GM12878 (cell line): ENCODE measurements around the gene KASH5. TPM values are rescaled to one million over a fixed set of nuclear protein-coding genes. Genes with fewer than 3 reads are reported as not detected.

ENCODE experiments used
- BCL11A ChIP-seq: IDR thresholded peaks from 2 replicates; pipeline ENCODE4 v1.6.1; 2011; ENCODE audit warnings: low read depth, low read length
- CREB1 ChIP-seq: IDR thresholded peaks from 2 replicates; pipeline ENCODE4 v1.6.1; 2012; ENCODE audit warnings: low read depth, mild to moderate bottlenecking, inconsistent platforms
- CREM ChIP-seq: IDR thresholded peaks from 2 replicates; pipeline ENCODE4 v1.6.1; 2014; ENCODE audit warnings: antibody characterized with exemption, low read depth
- ETV6 ChIP-seq, 2 experiments: fragments of 450-650 bp in 1 of 2; IDR thresholded peaks in 1 of 2; conservative IDR thresholded peaks in 1 of 2; 2 replicates each; pipeline ENCODE4 v1.6.1; 2014; ENCODE audit warnings: antibody characterized with exemption in 1 of 2, borderline replicate concordance in 1 of 2, low read depth in 1 of 2, mild to moderate bottlenecking in 1 of 2, moderate library complexity in 1 of 2
- IKZF1 ChIP-seq: fragments of 450-650 bp; conservative IDR thresholded peaks from 2 replicates; pipeline ENCODE4 v1.6.1; 2017; ENCODE audit warnings: antibody characterized with exemption, mild to moderate bottlenecking
- MEF2A ChIP-seq: IDR thresholded peaks from 2 replicates; pipeline ENCODE4 v1.6.1; 2011; ENCODE audit warnings: low read depth, mild to moderate bottlenecking, low read length, moderate library complexity; ENCODE audit not compliant: insufficient read depth
- PAX5 ChIP-seq: IDR thresholded peaks from 2 replicates; pipeline ENCODE4 v1.6.1; 2011; ENCODE audit warnings: low read depth, low read length, borderline replicate concordance
- RB1 ChIP-seq: fragments of 450-650 bp; formaldehyde crosslinking; IDR thresholded peaks from 2 replicates; pipeline ENCODE4 v1.6.1; 2017; ENCODE audit warnings: mild to moderate bottlenecking, borderline replicate concordance
- TBL1XR1 ChIP-seq: IDR thresholded peaks from 2 replicates; pipeline ENCODE4 v1.6.1; 2012; ENCODE audit warnings: low read depth, low read length, improper control_type of control experiment
- polyA plus RNA-seq, 11 experiments: library from polyadenylated mRNA; depleted of rRNA in 4 of 11; unstranded in 6 of 11; stranded (reverse) in 5 of 11; fragments of >200 nt; fragmentation: Nextera tagmentation in 4 of 11; fragmentation: Illumina TruSeq in 1 of 11; extraction: Ambion mirVana in 4 of 11; extraction: Trizol in 1 of 11; gene quantifications; 1 replicate in 1 of 11; 2 replicates in 10 of 11; pipeline versions ENCODE4 v1.2.1 to v1.2.3, GENCODE V29; 2011 to 2016; ENCODE audit warnings: inconsistent platforms in 2 of 11, missing spikeins in 2 of 11, low read depth in 1 of 11
- total RNA-seq, 4 experiments: library from RNA; depleted of rRNA in 3 of 4; stranded (reverse); fragments of >200 nt in 3 of 4; fragmentation: Illumina TruSeq in 1 of 4; extraction: Trizol in 1 of 4; gene quantifications; 2 replicates each; pipeline versions ENCODE4 v1.2.1 to v1.2.3, GENCODE V29; 2013 to 2021
- TF ChIP-seq, protein P1 (sequence below): fragments of 450-650 bp; IDR thresholded peaks from 2 replicates; pipeline ENCODE4 v1.6.1; 2016; ENCODE audit warnings: mild to moderate bottlenecking
- TF ChIP-seq, protein P2 (sequence below): fragments of 450-650 bp; formaldehyde crosslinking; IDR thresholded peaks from 2 replicates; pipeline ENCODE4 v1.5.0; 2022; ENCODE audit warnings: mild to moderate bottlenecking, missing genetic modification characterization
- TF ChIP-seq, protein P3 (sequence below): fragments of 450-650 bp; IDR thresholded peaks from 2 replicates; pipeline ENCODE4 v1.6.1; 2017; ENCODE audit warnings: borderline replicate concordance
- TF ChIP-seq, protein P4 (sequence below): IDR thresholded peaks from 2 replicates; pipeline ENCODE4 v1.6.1; 2011; ENCODE audit warnings: borderline replicate concordance, low read depth, mild to moderate bottlenecking, moderate library complexity, mixed read lengths, low read length; ENCODE audit not compliant: insufficient read depth; ENCODE audit errors: extremely low read length
- TF ChIP-seq, protein P5 (sequence below): fragments of 450-650 bp; IDR thresholded peaks from 2 replicates; pipeline ENCODE4 v1.6.1; 2017; ENCODE audit warnings: low read depth, mild to moderate bottlenecking, moderate library complexity
- TF ChIP-seq, protein P6 (sequence below): fragments of 450-650 bp; IDR thresholded peaks from 2 replicates; pipeline ENCODE4 v1.6.1; 2017; ENCODE audit warnings: mild to moderate bottlenecking, moderate library complexity

Gene KASH5
- total and polyA plus RNA-seq, 10 of the 15 experiments (the other 5 are each of a cell fraction or from before 2014, with no cell fraction given), result 0.03 to 0.06 (median 0.05) TPM; not detected in 7

DNA sequence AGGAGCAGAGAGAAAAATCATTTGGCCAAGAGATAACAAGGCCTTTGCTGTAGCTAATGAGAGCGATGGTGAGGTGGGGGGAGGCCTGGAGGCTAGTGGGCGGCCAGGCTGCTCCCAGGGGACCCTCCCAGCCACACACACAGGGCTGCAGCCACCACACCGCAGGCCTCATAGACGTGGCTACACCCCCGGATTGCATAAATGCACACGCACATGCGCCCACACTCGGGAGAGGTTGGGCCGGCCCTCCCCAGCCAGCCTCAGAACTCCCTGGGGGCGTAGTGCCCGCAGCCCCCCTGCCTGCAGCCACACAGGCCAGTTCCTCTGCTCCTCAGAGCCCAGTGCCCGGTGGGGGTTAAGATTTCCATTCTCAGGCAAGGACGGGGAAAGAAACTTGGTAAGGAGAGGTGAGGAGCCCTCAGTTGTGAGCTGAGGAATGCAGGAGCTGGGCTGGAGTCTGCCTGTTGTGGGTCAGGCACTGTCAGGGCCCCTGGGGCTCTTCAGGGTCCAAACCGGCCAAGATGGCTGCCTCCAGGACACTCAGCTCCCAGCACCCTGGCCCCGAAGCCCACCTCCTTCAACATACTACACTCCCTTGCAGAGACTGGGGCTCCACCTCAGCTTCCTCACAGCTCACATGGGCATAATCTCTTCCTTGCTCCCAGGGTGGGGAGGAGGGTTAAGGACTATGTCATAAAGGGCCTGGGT is 27.2 kb downstream of the KASH5 start (continued):
- TF ChIP-seq MEF2A (peak; percentile 69; the same call in 1 of the 2 replicates), RB1 (peak; percentile 93; the same call in 1 of the 2 replicates), PAX5 (peak; percentile 98), TBL1XR1 (peak; percentile 74), ETV6 (conservative IDR thresholded peaks at IDR 0.05 in 1 of 2, IDR thresholded peaks at IDR 0.05 in 1 of 2; ENCODE audit: borderline replicate concordance in 1 of 2, low read depth in 1 of 2) (no peak), CREM (peak; percentile 92), CREB1 (peak; percentile 81), BCL11A (peak; percentile 97), IKZF1 (peak; percentile 96)
- TF ChIP-seq, protein P1, sequence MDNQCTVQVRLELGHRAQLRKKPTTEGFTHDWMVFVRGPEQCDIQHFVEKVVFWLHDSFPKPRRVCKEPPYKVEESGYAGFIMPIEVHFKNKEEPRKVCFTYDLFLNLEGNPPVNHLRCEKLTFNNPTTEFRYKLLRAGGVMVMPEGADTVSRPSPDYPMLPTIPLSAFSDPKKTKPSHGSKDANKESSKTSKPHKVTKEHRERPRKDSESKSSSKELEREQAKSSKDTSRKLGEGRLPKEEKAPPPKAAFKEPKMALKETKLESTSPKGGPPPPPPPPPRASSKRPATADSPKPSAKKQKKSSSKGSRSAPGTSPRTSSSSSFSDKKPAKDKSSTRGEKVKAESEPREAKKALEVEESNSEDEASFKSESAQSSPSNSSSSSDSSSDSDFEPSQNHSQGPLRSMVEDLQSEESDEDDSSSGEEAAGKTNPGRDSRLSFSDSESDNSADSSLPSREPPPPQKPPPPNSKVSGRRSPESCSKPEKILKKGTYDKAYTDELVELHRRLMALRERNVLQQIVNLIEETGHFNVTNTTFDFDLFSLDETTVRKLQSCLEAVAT, result peak; percentile 87
- TF ChIP-seq, protein P2, sequence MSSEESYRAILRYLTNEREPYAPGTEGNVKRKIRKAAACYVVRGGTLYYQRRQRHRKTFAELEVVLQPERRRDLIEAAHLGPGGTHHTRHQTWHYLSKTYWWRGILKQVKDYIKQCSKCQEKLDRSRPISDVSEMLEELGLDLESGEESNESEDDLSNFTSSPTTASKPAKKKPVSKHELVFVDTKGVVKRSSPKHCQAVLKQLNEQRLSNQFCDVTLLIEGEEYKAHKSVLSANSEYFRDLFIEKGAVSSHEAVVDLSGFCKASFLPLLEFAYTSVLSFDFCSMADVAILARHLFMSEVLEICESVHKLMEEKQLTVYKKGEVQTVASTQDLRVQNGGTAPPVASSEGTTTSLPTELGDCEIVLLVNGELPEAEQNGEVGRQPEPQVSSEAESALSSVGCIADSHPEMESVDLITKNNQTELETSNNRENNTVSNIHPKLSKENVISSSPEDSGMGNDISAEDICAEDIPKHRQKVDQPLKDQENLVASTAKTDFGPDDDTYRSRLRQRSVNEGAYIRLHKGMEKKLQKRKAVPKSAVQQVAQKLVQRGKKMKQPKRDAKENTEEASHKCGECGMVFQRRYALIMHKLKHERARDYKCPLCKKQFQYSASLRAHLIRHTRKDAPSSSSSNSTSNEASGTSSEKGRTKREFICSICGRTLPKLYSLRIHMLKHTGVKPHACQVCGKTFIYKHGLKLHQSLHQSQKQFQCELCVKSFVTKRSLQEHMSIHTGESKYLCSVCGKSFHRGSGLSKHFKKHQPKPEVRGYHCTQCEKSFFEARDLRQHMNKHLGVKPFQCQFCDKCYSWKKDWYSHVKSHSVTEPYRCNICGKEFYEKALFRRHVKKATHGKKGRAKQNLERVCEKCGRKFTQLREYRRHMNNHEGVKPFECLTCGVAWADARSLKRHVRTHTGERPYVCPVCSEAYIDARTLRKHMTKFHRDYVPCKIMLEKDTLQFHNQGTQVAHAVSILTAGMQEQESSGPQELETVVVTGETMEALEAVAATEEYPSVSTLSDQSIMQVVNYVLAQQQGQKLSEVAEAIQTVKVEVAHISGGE (CRISPR knock-in tag), result no peak
- TF ChIP-seq, protein P3, sequence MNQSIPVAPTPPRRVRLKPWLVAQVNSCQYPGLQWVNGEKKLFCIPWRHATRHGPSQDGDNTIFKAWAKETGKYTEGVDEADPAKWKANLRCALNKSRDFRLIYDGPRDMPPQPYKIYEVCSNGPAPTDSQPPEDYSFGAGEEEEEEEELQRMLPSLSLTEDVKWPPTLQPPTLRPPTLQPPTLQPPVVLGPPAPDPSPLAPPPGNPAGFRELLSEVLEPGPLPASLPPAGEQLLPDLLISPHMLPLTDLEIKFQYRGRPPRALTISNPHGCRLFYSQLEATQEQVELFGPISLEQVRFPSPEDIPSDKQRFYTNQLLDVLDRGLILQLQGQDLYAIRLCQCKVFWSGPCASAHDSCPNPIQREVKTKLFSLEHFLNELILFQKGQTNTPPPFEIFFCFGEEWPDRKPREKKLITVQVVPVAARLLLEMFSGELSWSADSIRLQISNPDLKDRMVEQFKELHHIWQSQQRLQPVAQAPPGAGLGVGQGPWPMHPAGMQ, result peak; percentile 57; the same call in 1 of the 2 replicates
- TF ChIP-seq, protein P4, sequence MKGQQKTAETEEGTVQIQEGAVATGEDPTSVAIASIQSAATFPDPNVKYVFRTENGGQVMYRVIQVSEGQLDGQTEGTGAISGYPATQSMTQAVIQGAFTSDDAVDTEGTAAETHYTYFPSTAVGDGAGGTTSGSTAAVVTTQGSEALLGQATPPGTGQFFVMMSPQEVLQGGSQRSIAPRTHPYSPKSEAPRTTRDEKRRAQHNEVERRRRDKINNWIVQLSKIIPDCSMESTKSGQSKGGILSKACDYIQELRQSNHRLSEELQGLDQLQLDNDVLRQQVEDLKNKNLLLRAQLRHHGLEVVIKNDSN, result no peak
- TF ChIP-seq, protein P5, sequence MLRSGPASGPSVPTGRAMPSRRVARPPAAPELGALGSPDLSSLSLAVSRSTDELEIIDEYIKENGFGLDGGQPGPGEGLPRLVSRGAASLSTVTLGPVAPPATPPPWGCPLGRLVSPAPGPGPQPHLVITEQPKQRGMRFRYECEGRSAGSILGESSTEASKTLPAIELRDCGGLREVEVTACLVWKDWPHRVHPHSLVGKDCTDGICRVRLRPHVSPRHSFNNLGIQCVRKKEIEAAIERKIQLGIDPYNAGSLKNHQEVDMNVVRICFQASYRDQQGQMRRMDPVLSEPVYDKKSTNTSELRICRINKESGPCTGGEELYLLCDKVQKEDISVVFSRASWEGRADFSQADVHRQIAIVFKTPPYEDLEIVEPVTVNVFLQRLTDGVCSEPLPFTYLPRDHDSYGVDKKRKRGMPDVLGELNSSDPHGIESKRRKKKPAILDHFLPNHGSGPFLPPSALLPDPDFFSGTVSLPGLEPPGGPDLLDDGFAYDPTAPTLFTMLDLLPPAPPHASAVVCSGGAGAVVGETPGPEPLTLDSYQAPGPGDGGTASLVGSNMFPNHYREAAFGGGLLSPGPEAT, result peak; percentile 75; the same call in 1 of the 2 replicates
- TF ChIP-seq, protein P6, sequence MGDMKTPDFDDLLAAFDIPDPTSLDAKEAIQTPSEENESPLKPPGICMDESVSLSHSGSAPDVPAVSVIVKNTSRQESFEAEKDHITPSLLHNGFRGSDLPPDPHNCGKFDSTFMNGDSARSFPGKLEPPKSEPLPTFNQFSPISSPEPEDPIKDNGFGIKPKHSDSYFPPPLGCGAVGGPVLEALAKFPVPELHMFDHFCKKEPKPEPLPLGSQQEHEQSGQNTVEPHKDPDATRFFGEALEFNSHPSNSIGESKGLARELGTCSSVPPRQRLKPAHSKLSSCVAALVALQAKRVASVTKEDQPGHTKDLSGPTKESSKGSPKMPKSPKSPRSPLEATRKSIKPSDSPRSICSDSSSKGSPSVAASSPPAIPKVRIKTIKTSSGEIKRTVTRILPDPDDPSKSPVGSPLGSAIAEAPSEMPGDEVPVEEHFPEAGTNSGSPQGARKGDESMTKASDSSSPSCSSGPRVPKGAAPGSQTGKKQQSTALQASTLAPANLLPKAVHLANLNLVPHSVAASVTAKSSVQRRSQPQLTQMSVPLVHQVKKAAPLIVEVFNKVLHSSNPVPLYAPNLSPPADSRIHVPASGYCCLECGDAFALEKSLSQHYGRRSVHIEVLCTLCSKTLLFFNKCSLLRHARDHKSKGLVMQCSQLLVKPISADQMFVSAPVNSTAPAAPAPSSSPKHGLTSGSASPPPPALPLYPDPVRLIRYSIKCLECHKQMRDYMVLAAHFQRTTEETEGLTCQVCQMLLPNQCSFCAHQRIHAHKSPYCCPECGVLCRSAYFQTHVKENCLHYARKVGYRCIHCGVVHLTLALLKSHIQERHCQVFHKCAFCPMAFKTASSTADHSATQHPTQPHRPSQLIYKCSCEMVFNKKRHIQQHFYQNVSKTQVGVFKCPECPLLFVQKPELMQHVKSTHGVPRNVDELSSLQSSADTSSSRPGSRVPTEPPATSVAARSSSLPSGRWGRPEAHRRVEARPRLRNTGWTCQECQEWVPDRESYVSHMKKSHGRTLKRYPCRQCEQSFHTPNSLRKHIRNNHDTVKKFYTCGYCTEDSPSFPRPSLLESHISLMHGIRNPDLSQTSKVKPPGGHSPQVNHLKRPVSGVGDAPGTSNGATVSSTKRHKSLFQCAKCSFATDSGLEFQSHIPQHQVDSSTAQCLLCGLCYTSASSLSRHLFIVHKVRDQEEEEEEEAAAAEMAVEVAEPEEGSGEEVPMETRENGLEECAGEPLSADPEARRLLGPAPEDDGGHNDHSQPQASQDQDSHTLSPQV, result peak; percentile 78
